Memory B cell (primary cell): ENCODE measurements around the gene VAV1.

Source experiments
- ATAC-seq: fragments of 150-1000 bp; cut with Tn5 transposase; 2 replicates; pipeline ENCODE4 v1.10.0; 2021; ENCODE audit warnings: low read depth, mild to moderate bottlenecking, moderate library complexity
- DNase-seq, 2 donors: peaks; one replicate each; pipeline ENCODE4 v3.0.0; 2022; ENCODE audit warnings: low spot score in 2 of 2
- H3K27ac Mint-ChIP-seq: one replicate; pipeline ENCODE4 v1.8.0; 2022; ENCODE audit warnings: mild to moderate bottlenecking, moderate library complexity, mixed read lengths
- H3K27me3 Mint-ChIP-seq: one replicate; pipeline ENCODE4 v1.8.0; 2022; ENCODE audit warnings: mixed read lengths
- H3K36me3 Mint-ChIP-seq: one replicate; pipeline ENCODE4 v1.8.0; 2022; ENCODE audit warnings: mild to moderate bottlenecking, mixed read lengths
- H3K4me1 Mint-ChIP-seq: one replicate; pipeline ENCODE4 v1.8.0; 2022; ENCODE audit warnings: mixed read lengths
- H3K4me3 Mint-ChIP-seq: one replicate; pipeline ENCODE4 v1.8.0; 2022; ENCODE audit warnings: mild to moderate bottlenecking, moderate library complexity, mixed read lengths
- H3K9me3 Mint-ChIP-seq: one replicate; pipeline ENCODE4 v1.8.0; 2022; ENCODE audit warnings: mixed read lengths

Gene VAV1

DNA sequence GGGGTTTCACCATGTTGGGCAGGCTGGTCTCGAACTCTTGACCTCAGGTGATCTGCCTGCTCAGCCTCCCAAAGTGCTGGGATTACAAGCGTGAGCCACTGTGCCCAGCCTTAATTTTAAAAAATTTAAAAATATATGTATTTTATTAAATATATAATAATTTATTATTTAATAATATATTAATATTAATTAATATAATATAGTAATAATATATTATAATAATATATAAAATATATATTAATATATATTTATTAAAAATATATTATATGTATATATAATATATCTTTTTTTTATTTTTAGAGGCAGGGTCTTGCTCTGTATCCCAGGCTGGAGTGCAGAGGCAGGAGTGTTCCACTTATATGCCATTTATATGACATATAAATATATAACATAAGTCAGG is 61.9 kb downstream of the VAV1 start:
- Mint-ChIP-seq H3K36me3 (peaks cover 51% of the 10 kb centered on the region), H3K27ac (no peak overlapping the region), H3K9me3 (no peaks in the 10 kb centered on the region), H3K4me3 (no peak overlapping the region), H3K27me3 (no peaks in the 10 kb centered on the region), H3K4me1 (peaks cover 15% of the 10 kb centered on the region)
- ATAC-seq (no peak), DNase-seq (no peak)

DNA sequence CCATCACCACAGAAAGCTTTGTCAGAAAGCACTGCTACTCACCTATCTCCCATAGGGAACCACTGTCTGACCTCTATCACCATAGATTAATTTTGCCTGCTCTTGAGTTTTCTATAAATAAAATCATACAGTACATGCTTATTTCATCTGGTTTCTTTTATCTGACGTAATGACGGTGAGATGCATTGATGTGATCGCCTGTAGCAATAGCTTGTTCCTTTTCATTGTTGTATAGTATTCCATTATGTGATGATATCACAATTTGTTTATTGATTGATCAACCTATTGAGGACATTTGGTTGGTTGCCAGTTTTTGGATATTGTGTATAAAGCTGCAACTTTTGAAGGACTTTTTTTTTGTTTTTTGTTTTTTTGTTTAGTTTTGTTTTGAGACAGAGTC is 63.0 kb downstream of the VAV1 start:
- DNase-seq (no peak), ATAC-seq (no peak)
- H3K9me3 Mint-ChIP-seq = no peaks in the 10 kb centered on the region
- peaks cover 14% of the 10 kb centered on the region for H3K4me1 Mint-ChIP-seq
- no peak overlapping the region for H3K27ac Mint-ChIP-seq
- no peak overlapping the region for H3K4me3 Mint-ChIP-seq
- peaks cover 49% of the 10 kb centered on the region for H3K36me3 Mint-ChIP-seq
- H3K27me3 Mint-ChIP-seq = no peaks in the 10 kb centered on the region

DNA sequence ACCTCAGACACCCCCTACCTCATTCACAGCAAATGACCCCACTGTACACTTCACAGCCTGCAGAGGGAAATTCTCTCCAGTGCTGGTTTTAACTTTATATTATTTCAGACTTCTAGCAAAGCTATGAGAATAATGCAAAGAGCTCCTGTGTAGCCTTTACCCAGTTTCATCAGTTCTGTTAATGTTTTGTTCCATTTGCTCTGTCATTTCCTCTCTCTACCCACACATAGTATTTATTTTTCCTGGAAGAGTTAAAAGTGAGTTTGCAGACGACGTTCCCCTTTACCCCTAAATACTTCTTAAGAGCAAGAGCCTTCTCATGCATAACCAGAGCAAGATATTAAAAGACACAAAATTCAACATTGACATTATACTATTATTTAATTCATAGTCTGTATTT is 65.0 kb downstream of the VAV1 start:
- Mint-ChIP-seq H3K27ac (peak overlapping the region; percentile 0), H3K27me3 (no peaks in the 10 kb centered on the region), H3K9me3 (no peaks in the 10 kb centered on the region), H3K4me1 (peaks cover 7% of the 10 kb centered on the region), H3K36me3 (peaks cover 41% of the 10 kb centered on the region), H3K4me3 (no peak overlapping the region)
- ATAC-seq (no peak), DNase-seq (no peak)

DNA sequence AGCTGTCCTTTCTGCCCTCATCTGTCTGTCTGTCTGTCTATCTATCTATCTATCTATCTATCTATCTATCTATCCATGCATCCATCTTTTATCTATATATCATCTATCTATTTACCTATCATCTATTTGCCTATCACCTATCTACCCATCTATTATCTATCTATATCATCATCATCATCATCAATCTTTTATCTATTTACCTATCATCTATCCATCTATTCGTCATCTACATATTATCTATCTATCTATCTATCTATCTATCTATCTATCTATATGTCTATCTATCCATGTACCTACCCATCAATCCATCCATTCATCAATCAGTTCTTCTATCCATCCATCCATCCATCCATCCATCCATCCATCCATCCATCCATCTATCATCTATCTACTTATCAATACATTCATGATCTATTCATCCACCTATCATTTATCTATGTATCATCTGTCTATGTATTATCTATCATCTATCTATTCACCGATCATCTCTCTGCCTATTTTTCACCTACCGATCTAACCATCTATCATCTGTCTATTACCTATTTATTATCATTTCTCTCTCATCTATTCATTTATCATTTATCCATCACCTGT is 65.7 kb downstream of the VAV1 start:
- DNase-seq (no peak), ATAC-seq (no peak)
- no peak overlapping the region for H3K4me3 Mint-ChIP-seq
- H3K27ac Mint-ChIP-seq = peak overlapping the region; percentile 0
- peaks cover 37% of the 10 kb centered on the region for H3K36me3 Mint-ChIP-seq
- H3K27me3 Mint-ChIP-seq = no peaks in the 10 kb centered on the region
- H3K9me3 Mint-ChIP-seq = no peaks in the 10 kb centered on the region
- peaks cover 3% of the 10 kb centered on the region for H3K4me1 Mint-ChIP-seq

DNA sequence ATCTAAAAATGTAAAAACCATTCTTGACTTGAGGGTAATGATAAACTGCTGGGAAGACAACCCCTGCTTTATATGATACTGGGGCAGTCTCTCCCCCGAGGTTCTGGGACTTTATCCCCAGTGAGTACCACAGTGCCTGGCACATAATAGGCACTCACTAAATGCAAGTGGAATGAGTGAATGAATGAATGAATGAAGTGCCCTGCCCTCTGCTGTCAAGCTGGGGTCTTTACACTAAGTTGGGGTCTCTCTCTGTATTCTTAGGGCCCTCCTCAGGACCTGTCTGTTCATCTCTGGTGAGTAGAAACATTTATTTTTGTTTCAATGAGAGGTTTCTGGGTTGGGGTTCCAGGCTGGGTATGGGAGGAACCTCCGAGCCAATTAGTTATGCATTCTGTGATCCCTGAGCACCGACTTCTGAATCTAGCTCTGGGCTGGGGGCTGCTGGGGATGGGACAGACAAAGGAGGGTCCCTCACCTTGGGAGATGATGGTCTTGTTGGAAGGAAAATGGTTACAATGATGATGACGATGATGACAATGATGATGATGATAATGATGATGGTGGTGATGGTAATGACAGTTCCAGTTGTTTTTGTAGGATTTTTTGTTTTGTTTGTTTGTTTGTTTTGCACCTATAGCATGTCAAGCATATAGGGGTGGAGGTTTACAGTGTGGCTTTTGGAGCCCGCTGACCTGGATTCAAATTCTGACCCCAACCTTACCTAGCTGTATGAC is 70.5 kb downstream of the VAV1 start:
- Mint-ChIP-seq H3K4me3 (no peak overlapping the region), H3K9me3 (no peaks in the 10 kb centered on the region), H3K27ac (no peak overlapping the region), H3K4me1 (peaks cover 1% of the 10 kb centered on the region), H3K36me3 (peaks cover 10% of the 10 kb centered on the region), H3K27me3 (no peaks in the 10 kb centered on the region)
- no peak for ATAC-seq
- DNase-seq = no peak

DNA sequence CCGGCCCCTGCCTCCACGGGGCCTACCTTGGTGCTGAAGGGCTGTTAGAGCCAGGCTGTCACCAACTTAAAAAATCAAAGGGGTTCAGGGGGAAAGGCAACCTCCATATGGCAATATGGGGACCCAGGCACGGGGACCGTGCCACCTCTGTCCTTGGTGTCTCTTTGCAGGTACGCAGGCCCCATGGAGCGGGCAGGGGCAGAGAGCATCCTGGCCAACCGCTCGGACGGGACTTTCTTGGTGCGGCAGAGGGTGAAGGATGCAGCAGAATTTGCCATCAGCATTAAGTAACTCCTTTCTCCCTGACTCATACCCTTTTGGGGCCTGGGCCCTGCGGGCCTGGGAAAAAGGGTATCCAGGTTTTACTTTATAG is 75.3 kb downstream of the VAV1 start:
- H3K27ac Mint-ChIP-seq = no peak overlapping the region
- no peaks in the 10 kb centered on the region for H3K4me1 Mint-ChIP-seq
- no peak for ATAC-seq
- H3K9me3 Mint-ChIP-seq = no peaks in the 10 kb centered on the region
- DNase-seq = no peak
- H3K4me3 Mint-ChIP-seq = no peak overlapping the region
- no peaks in the 10 kb centered on the region for H3K27me3 Mint-ChIP-seq
- peaks cover 14% of the 10 kb centered on the region for H3K36me3 Mint-ChIP-seq

DNA sequence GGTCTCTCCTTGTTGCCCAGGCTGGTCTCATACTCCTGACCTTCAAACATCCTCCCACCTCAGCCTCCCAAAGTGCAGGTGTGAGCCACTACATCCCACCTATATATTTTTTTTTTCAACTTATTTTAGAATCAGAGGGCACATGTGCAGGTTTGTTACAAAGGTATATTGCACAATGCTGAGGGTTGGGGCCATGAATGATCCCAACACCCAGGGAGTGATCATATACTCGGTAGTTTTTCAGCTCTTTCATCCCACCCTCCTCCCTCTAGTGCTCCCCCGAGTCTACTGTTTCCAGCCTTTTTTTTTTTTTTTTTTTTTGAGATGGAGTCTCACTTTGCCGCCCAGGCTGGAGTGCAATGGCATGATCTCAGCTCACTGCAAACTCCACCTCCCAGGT is 76.5 kb downstream of the VAV1 start:
- Mint-ChIP-seq H3K36me3 (peaks cover 18% of the 10 kb centered on the region), H3K4me1 (no peaks in the 10 kb centered on the region), H3K4me3 (no peak overlapping the region), H3K9me3 (no peaks in the 10 kb centered on the region), H3K27ac (no peak overlapping the region), H3K27me3 (no peaks in the 10 kb centered on the region)
- no peak for DNase-seq
- ATAC-seq = no peak

DNA sequence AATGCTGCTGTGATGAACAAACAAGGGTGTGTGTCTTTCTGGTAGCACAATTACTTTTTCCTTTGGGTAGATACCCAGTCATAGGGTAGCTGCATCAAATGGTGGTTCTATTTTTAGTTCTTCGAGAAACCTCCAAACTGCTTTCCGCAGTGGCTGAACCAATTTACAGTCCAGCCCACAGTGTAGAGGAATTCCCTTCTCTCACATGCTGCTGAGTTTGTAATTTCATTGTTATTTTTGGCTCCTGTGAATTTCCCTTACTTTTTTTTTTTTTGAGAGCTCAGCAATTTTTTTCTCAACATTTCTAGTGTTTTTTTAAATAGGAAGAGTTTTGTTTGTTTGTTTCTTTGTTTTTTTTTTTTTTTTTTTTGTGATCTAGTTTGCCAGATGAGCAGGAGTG is 77.4 kb downstream of the VAV1 start:
- H3K9me3 Mint-ChIP-seq = no peaks in the 10 kb centered on the region
- no peak for ATAC-seq
- no peaks in the 10 kb centered on the region for H3K4me1 Mint-ChIP-seq
- no peak overlapping the region for H3K4me3 Mint-ChIP-seq
- peaks cover 25% of the 10 kb centered on the region for H3K36me3 Mint-ChIP-seq
- H3K27ac Mint-ChIP-seq = no peak overlapping the region
- no peak for DNase-seq
- H3K27me3 Mint-ChIP-seq = no peaks in the 10 kb centered on the region

DNA sequence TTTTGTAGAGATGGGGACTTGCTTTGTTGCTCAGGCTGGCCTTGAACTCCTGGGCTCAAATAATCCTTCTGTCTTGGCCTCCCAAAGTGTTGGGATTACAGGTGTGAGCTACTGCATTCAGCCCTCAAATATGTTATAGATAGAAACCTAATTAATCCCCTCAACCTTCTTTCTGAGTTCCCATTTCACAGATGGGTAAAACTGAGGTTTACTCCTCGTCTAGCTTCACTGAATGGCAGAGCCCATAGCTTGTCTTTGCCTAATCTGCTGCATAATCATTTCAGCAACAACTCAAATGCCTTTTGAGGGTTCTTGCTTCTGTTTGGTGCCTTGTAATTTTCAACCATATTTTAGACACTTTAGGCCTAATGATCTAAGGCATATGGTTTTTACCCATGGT is 78.9 kb downstream of the VAV1 start:
- H3K4me3 Mint-ChIP-seq = no peak overlapping the region
- no peaks in the 10 kb centered on the region for H3K9me3 Mint-ChIP-seq
- H3K4me1 Mint-ChIP-seq = no peaks in the 10 kb centered on the region
- no peak for DNase-seq
- ATAC-seq = no peak
- no peaks in the 10 kb centered on the region for H3K27me3 Mint-ChIP-seq
- H3K27ac Mint-ChIP-seq = no peak overlapping the region
- H3K36me3 Mint-ChIP-seq = peaks cover 33% of the 10 kb centered on the region

DNA sequence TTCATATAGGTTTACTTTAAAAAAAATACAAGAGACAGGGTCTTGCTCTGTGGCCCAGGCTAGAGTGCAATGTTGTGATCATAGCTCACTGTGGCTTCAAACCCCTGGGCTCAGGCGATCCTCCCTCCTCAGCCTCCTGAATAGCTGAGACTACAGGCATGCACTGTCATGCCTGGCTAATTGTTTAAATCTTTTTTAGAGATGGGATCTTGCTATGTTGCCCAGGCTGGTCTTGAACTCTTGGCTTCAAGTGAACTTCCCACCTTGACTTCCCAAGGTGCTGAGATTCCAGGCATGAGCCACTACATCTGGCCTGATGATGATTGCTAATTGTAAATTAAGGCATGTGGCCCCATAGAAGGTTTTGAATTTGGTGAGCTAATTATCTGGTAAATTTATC is 79.5 kb downstream of the VAV1 start:
- H3K4me1 Mint-ChIP-seq = peaks cover 2% of the 10 kb centered on the region
- ATAC-seq (no peak), DNase-seq (no peak)
- no peaks in the 10 kb centered on the region for H3K27me3 Mint-ChIP-seq
- peaks cover 37% of the 10 kb centered on the region for H3K36me3 Mint-ChIP-seq
- no peak overlapping the region for H3K4me3 Mint-ChIP-seq
- no peaks in the 10 kb centered on the region for H3K9me3 Mint-ChIP-seq
- H3K27ac Mint-ChIP-seq = no peak overlapping the region

DNA sequence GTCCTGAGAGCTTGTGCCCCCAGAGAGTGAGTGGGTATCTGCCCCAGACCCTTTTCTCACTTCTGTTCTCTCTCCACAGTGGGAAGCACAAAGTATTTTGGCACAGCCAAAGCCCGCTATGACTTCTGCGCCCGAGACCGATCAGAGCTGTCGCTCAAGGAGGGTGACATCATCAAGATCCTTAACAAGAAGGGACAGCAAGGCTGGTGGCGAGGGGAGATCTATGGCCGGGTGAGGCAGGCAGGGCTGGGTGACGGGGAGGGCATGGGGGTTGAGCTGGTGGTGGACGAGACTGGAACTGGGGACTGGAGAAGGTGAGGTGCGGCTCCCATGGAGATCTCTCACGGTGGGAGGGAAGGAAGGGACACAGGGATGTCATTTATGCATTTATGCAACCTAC is 81.4 kb downstream of the VAV1 start:
- H3K4me3 Mint-ChIP-seq = no peak overlapping the region
- H3K36me3 Mint-ChIP-seq = peaks cover 39% of the 10 kb centered on the region
- H3K27me3 Mint-ChIP-seq = no peaks in the 10 kb centered on the region
- H3K27ac Mint-ChIP-seq = peak overlapping the region; percentile 3
- H3K9me3 Mint-ChIP-seq = no peaks in the 10 kb centered on the region
- H3K4me1 Mint-ChIP-seq = peaks cover 2% of the 10 kb centered on the region
- ATAC-seq (no peak), DNase-seq (no peak)

DNA sequence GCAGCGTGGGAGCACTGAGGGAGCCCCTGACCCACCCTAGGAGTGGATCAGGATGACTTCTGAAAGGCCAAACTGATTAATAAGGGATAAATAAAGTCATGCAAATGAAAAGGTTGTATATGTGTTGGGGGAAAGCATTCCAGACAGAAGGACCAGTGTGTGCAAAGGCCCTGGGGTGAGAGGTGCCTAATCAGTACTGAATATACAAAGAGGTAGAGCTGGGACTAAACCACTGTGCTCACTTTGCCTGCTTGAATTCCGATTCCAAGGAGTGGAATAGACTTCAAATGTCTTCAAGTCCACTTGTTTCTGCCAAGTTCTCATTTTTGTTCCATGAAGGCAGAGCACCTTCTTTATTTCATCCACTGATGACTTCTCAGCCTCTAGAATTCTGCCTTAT is 82.2 kb downstream of the VAV1 start:
- H3K36me3 Mint-ChIP-seq = peaks cover 36% of the 10 kb centered on the region
- H3K4me3 Mint-ChIP-seq = no peak overlapping the region
- DNase-seq (no peak), ATAC-seq (no peak)
- H3K9me3 Mint-ChIP-seq = no peaks in the 10 kb centered on the region
- H3K27ac Mint-ChIP-seq = peak overlapping the region; percentile 3
- peaks cover 2% of the 10 kb centered on the region for H3K4me1 Mint-ChIP-seq
- H3K27me3 Mint-ChIP-seq = no peaks in the 10 kb centered on the region

DNA sequence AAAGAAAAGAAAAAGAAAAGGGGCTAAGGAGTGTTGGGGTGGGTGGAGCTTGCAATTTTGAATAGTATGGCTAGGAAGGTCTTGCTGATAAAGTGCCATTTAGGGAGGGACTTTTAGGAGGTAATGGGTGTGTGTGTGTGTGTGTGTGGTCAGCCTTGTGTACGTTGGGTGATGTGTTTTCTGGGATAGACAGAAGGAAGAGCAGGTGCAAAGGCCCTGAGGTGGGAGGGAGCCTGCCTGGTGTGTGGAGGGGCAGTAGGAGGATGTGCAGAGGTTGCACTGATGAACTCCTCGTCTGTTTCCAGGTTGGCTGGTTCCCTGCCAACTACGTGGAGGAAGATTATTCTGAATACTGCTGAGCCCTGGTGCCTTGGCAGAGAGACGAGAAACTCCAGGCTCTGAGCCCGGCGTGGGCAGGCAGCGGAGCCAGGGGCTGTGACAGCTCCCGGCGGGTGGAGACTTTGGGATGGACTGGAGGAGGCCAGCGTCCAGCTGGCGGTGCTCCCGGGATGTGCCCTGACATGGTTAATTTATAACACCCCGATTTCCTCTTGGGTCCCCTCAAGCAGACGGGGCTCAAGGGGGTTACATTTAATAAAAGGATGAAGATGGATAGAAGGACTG is 84.4 kb downstream of the VAV1 start:
- peaks cover 29% of the 10 kb centered on the region for H3K36me3 Mint-ChIP-seq
- H3K4me3 Mint-ChIP-seq = no peak overlapping the region

DNA sequence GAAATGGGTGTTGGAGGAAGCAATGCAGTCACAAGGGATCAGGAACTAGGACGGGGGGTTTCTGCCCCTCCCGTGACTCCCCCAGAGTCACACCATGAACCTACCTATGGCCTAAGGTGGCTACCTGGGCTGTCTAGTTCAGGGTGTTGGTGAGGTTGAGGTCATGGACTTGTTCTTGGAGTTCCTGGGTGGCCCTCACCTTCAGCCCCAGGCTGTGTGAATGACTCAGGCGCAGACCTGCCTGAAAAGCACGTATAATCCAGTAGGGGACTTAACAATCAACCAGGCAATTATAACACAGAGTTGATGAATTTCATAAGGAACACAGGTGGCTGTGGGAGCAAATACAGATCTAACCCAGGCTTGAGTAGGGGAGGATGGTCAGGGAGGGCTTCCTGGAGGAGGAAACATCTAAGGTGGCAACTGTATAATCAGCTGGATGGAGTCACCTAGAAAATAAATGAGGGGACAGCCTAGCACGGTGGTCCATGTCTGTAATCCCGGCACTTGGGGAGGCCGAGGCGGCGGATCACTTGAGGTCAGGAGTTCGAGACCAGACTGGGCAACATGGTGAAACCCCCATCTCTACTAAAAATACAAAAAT is 89.3 kb downstream of the VAV1 start:
- Mint-ChIP-seq H3K27me3 (peaks cover 6% of the 10 kb centered on the region), H3K9me3 (no peaks in the 10 kb centered on the region), H3K4me1 (peaks cover 10% of the 10 kb centered on the region), H3K4me3 (no peak overlapping the region), H3K36me3 (peaks cover 5% of the 10 kb centered on the region), H3K27ac (peak overlapping the region; percentile 92)
- ATAC-seq = no peak
- DNase-seq = no peak

More for the DNA sequence above, 84.4 kb downstream of the VAV1 start:
- ATAC-seq = no peak
- Mint-ChIP-seq H3K4me1 (peaks cover 4% of the 10 kb centered on the region), H3K9me3 (no peaks in the 10 kb centered on the region), H3K27me3 (no peaks in the 10 kb centered on the region), H3K27ac (peak overlapping the region; percentile 40)
- no peak for DNase-seq
